K562 (cell line): Measurements from ENCODE around the gene ZGLP1. TPM values are rescaled to one million over a fixed set of nuclear protein-coding genes. Genes with fewer than 3 reads are reported as not detected.
A peak's percentile ranks its signal among the peaks of the same experiment; 100 is the strongest.

Experiments used
- BRCA1 ChIP-seq, 2 experiments: fragments of 450-650 bp in 1 of 2; sonication (generic) in 1 of 2; formaldehyde crosslinking in 1 of 2; IDR thresholded peaks; 2 replicates each; pipeline versions ENCODE4 v1.5.0 to v1.6.1; 2017 to 2020; ENCODE audit warnings: mild to moderate bottlenecking in 1 of 2, missing genetic modification reagents in 1 of 2
- CBX1 ChIP-seq: sonication (generic); IDR thresholded peaks from 2 replicates; pipeline ENCODE4 v1.6.1; 2016; ENCODE audit warnings: antibody characterized with exemption, low read depth, mild to moderate bottlenecking
- CCNT2 ChIP-seq: IDR thresholded peaks from 2 replicates; pipeline ENCODE4 v1.6.1; 2011; ENCODE audit warnings: borderline replicate concordance, low read depth, mild to moderate bottlenecking, moderate library complexity, mixed read lengths, low read length; ENCODE audit not compliant: insufficient read length; ENCODE audit errors: extremely low read depth
- CHD2 ChIP-seq: IDR thresholded peaks from 2 replicates; pipeline ENCODE4 v1.6.1; 2011; ENCODE audit warnings: low read depth, low read length
- DMBX1 ChIP-seq: fragments of 250-450 bp; sonication (Bioruptor Pico); IDR thresholded peaks from 2 replicates; pipeline ENCODE4 v1.8.0; 2022; ENCODE audit warnings: inconsistent platforms, mild to moderate bottlenecking, moderate library complexity, borderline replicate concordance
- FOXK1 ChIP-seq: sonication (generic); formaldehyde crosslinking; IDR thresholded peaks from 2 replicates; pipeline ENCODE4 v1.8.0; 2022; ENCODE audit warnings: missing genetic modification reagents, mild to moderate bottlenecking, borderline replicate concordance
- GATA2 ChIP-seq: sonication (generic); formaldehyde crosslinking; IDR thresholded peaks from 2 replicates; pipeline ENCODE4 v1.4.0; 2020; ENCODE audit warnings: mild to moderate bottlenecking, missing genetic modification reagents
- HMBOX1 ChIP-seq: sonication (generic); IDR thresholded peaks from 2 replicates; pipeline ENCODE4 v1.6.1; 2016
- HMG20A ChIP-seq: fragments of 450-650 bp; formaldehyde crosslinking; conservative IDR thresholded peaks from 2 replicates; pipeline ENCODE4 v1.4.0; 2020; ENCODE audit warnings: mild to moderate bottlenecking, mixed read lengths
- IRF1 ChIP-seq: sonication (generic); formaldehyde crosslinking; IDR thresholded peaks from 2 replicates; pipeline ENCODE4 v1.8.0; 2022; ENCODE audit warnings: missing genetic modification reagents, mild to moderate bottlenecking, borderline replicate concordance
- KLF13 ChIP-seq: fragments of 450-650 bp; IDR thresholded peaks from 2 replicates; pipeline ENCODE4 v1.6.1; 2016; ENCODE audit warnings: missing genetic modification characterization, low read depth, mild to moderate bottlenecking, missing compliant biosample characterization, moderate library complexity, borderline replicate concordance
- MBD2 ChIP-seq: sonication (generic); IDR thresholded peaks from 2 replicates; pipeline ENCODE4 v1.6.1; 2016; ENCODE audit warnings: low read depth, borderline replicate concordance
- MEF2A ChIP-seq: IDR thresholded peaks from 2 replicates; pipeline ENCODE4 v1.6.1; 2011; ENCODE audit warnings: low read depth, mild to moderate bottlenecking, low read length, moderate library complexity; ENCODE audit not compliant: control insufficient read depth
- MXI1 ChIP-seq: IDR thresholded peaks from 2 replicates; pipeline ENCODE4 v1.6.1; 2011; ENCODE audit warnings: low read depth, mild to moderate bottlenecking, improper control_type of control experiment, low read length
- NRF1 ChIP-seq, 2 experiments: fragments of 450-650 bp; IDR thresholded peaks in 1 of 2; conservative IDR thresholded peaks in 1 of 2; 2 replicates each; pipeline ENCODE4 v1.6.1; 2014; ENCODE audit warnings: mild to moderate bottlenecking in 2 of 2
- PHB2 ChIP-seq: fragments of 450-650 bp; IDR thresholded peaks from 2 replicates; pipeline ENCODE4 v1.6.1; 2017; ENCODE audit warnings: low read depth
- PHF20 ChIP-seq: fragments of 450-650 bp; IDR thresholded peaks from 2 replicates; pipeline ENCODE4 v1.6.1; 2018; ENCODE audit not compliant: partially characterized antibody
- PHTF2 ChIP-seq: fragments of 250-450 bp; sonication (Bioruptor Pico); IDR thresholded peaks from 2 replicates; pipeline ENCODE4 v1.5.0; 2021; ENCODE audit warnings: mild to moderate bottlenecking
- RB1 ChIP-seq: fragments of 450-650 bp; IDR thresholded peaks from 2 replicates; pipeline ENCODE4 v1.6.1; 2017; ENCODE audit warnings: low read depth, mild to moderate bottlenecking
- RBFOX2 ChIP-seq: fragments of 200-400 bp; formaldehyde crosslinking; IDR thresholded peaks from 2 replicates; pipeline ENCODE4 v1.6.1; 2017; ENCODE audit warnings: low read depth, mild to moderate bottlenecking, low read length, moderate library complexity
- TOE1 ChIP-seq, 2 experiments: fragments of 450-650 bp in 1 of 2; sonication (generic) in 1 of 2; formaldehyde crosslinking in 1 of 2; IDR thresholded peaks; 2 replicates each; pipeline versions ENCODE4 v1.7.1 to v1.8.0; 2016 to 2022; ENCODE audit warnings: borderline replicate concordance in 2 of 2, mild to moderate bottlenecking in 2 of 2, antibody characterized with exemption in 1 of 2, inconsistent platforms in 1 of 2, low read depth in 1 of 2, missing genetic modification reagents in 1 of 2, moderate library complexity in 1 of 2
- TRIM28 ChIP-seq: fragments of 450-650 bp; IDR thresholded peaks from 2 replicates; pipeline ENCODE4 v1.6.1; 2017
- ZFP30 ChIP-seq: fragments of 250-450 bp; sonication (Bioruptor Pico); IDR thresholded peaks from 2 replicates; pipeline ENCODE4 v1.8.0; 2022; ENCODE audit warnings: moderate library complexity, mild to moderate bottlenecking, inconsistent platforms, borderline replicate concordance
- ZKSCAN1 ChIP-seq: fragments of 150-350 bp; IDR thresholded peaks from 2 replicates; pipeline ENCODE4 v1.6.1; 2016; ENCODE audit warnings: low read depth, low read length
- ZNF212 ChIP-seq: fragments of 450-650 bp; formaldehyde crosslinking; IDR thresholded peaks from 2 replicates; pipeline ENCODE4 v1.4.0; 2020; ENCODE audit warnings: mild to moderate bottlenecking
- ZNF311 ChIP-seq: fragments of 250-450 bp; sonication (Bioruptor Pico); IDR thresholded peaks from 2 replicates; pipeline ENCODE4 v1.4.0; 2020; ENCODE audit warnings: mild to moderate bottlenecking, moderate library complexity
- ZNF436 ChIP-seq: fragments of 250-450, 450-650 bp; sonication (Bioruptor Pico); formaldehyde crosslinking; IDR thresholded peaks from 2 replicates; pipeline ENCODE4 v1.7.0; 2020; ENCODE audit warnings: mild to moderate bottlenecking
- polyA plus RNA-seq, 8 experiments: library from polyadenylated mRNA; depleted of rRNA in 4 of 8; stranded (reverse) in 5 of 8; unstranded in 3 of 8; fragments of >200 nt; fragmentation: Nextera tagmentation in 2 of 8; fragmentation: Illumina TruSeq in 1 of 8; extraction: Ambion mirVana in 2 of 8; extraction: Trizol in 1 of 8; gene quantifications; 2 replicates each; pipeline versions ENCODE4 v1.2.1 to v1.2.3, GENCODE V29; 2011 to 2014; ENCODE audit warnings: inconsistent platforms in 1 of 8, missing spikeins in 1 of 8
- total RNA-seq, 7 experiments: library from RNA; depleted of rRNA in 6 of 7; stranded (reverse); fragments of >200 nt in 6 of 7; fragmentation: Illumina TruSeq in 2 of 7; extraction: Trizol in 2 of 7; gene quantifications; 2 replicates each; pipeline versions ENCODE4 v1.2.1 to v1.2.3, GENCODE V29; 2011 to 2021; ENCODE audit warnings: low replicate concordance in 1 of 7

The ZGLP1 gene
- total and polyA plus RNA-seq, 9 of the 15 experiments (the other 6 are each of a cell fraction or from before 2014, with no cell fraction given) = 0.24 to 4.5 (median 2.2) TPM

GRCh38 chr19:10332965-10333757 is 23.5 kb upstream of the ZGLP1 start, which contains the start of gene RAVER1 (continued):
- TF ChIP-seq MEF2A = no peak
- TF ChIP-seq CBX1 = no peak
- peak; percentile 33 for TF ChIP-seq CCNT2
- TF ChIP-seq GATA2 (CRISPR knock-in tag) = peak; percentile 36; the same call in 1 of the 2 replicates
- no peak for TF ChIP-seq FOXK1 (CRISPR knock-in tag)
- TF ChIP-seq IRF1 (CRISPR knock-in tag) = no peak
- peak; percentile 25; the same call in 1 of the 2 replicates for TF ChIP-seq PHB2
- TF ChIP-seq RBFOX2 = peak; percentile 97
- no peak for TF ChIP-seq ZNF212 (CRISPR knock-in tag)
- 0 out of 2 replicates have a peak, but pooled peaks have one; percentile 71 for TF ChIP-seq KLF13 (tag)
- TF ChIP-seq RB1 = peak; percentile 72; the same call in 1 of the 2 replicates
- TF ChIP-seq BRCA1 (IDR thresholded peaks at IDR 0.05) = no peak
- TF ChIP-seq BRCA1 (CRISPR knock-in tag; IDR thresholded peaks at IDR 0.05) = 0 out of 2 replicates have a peak, but pooled peaks have one; percentile 84
- TF ChIP-seq PHF20 = peak; percentile 62
- no peak for TF ChIP-seq HMBOX1
- no peak for TF ChIP-seq ZFP30 (CRISPR knock-in tag)
- TF ChIP-seq ZNF436 (CRISPR knock-in tag) = no peak
- TF ChIP-seq PHTF2 (CRISPR knock-in tag) = no peak
- 0 out of 2 replicates have a peak, but pooled peaks have one; percentile 29 for TF ChIP-seq TRIM28
- TF ChIP-seq NRF1 (conservative IDR thresholded peaks at IDR 0.05 in 1 of 2, IDR thresholded peaks at IDR 0.05 in 1 of 2) = peak; percentile 93 to 94
- TF ChIP-seq HMG20A (CRISPR knock-in tag) = no peak
- peak; percentile 30; the same call in 1 of the 2 replicates for TF ChIP-seq CHD2
- TF ChIP-seq ZKSCAN1 = peak; percentile 45; the same call in 1 of the 2 replicates
- TF ChIP-seq DMBX1 (CRISPR knock-in tag) = 0 out of 2 replicates have a peak, but pooled peaks have one; percentile 33
- peak; percentile 86 for TF ChIP-seq TOE1 (IDR thresholded peaks at IDR 0.05; ENCODE audit: borderline replicate concordance)
- TF ChIP-seq TOE1 (CRISPR knock-in tag; IDR thresholded peaks at IDR 0.05; ENCODE audit: borderline replicate concordance, low read depth) = 0 out of 2 replicates have a peak, but pooled peaks have one; percentile 95
- TF ChIP-seq MXI1 = peak; percentile 53; the same call in 1 of the 2 replicates
- peak; percentile 95 for TF ChIP-seq MBD2
- TF ChIP-seq ZNF311 (CRISPR knock-in tag) = no peak
